Esophagus squamous epithelium (tissue), 5 donors: ENCODE data around the gene FHOD3. TPM values are rescaled to one million over a fixed set of nuclear protein-coding genes. Genes with fewer than 3 reads are reported as not detected.

ENCODE experiments used
- DNase-seq: peaks from one replicate; lab custom pipeline; 2025; lab: John Stamatoyannopoulos, UW
- H3K27ac ChIP-seq, 4 donors: fragments of 200-600 bp; sonication (generic); one replicate each; pipeline ENCODE4 v1.5.1; 2016 to 2019; ENCODE audit warnings: mild to moderate bottlenecking in 1 of 4
- H3K27me3 ChIP-seq, 4 donors: fragments of 200-600 bp; sonication (generic); 1 replicate in 3 of 4; 2 replicates in 1 of 4; pipeline versions ENCODE4 v1.5.1 to v1.6.0; 2017 to 2021; ENCODE audit warnings: antibody characterized with exemption in 1 of 4
- H3K36me3 ChIP-seq, 3 donors: fragments of 200-600 bp; sonication (generic); one replicate each; pipeline ENCODE4 v1.5.1; 2016 to 2019
- H3K4me1 ChIP-seq, 3 donors: fragments of 200-600 bp; sonication (generic); one replicate each; pipeline ENCODE4 v1.5.1; 2017 to 2019
- H3K4me3 ChIP-seq, 4 donors: fragments of 200-600 bp; sonication (generic); 1 replicate in 3 of 4; 2 replicates in 1 of 4; pipeline ENCODE4 v1.5.1; 2016 to 2019; ENCODE audit warnings: mild to moderate bottlenecking in 2 of 4, moderate library complexity in 1 of 4
- H3K9me3 ChIP-seq, 3 donors: fragments of 200-600 bp; sonication (generic); one replicate each; pipeline ENCODE4 v1.5.1; 2016 to 2019
- CTCF ChIP-seq, 6 experiments: fragments of 450-650 bp in 4 of 6; fragments of 200-600 bp in 2 of 6; sonication (generic) in 2 of 6; IDR thresholded peaks; one replicate each; pipeline ENCODE4 v1.5.1; 2016 to 2019; ENCODE audit warnings: antibody characterized with exemption in 6 of 6, mild to moderate bottlenecking in 4 of 6, moderate library complexity in 4 of 6
- POLR2A ChIP-seq, 4 donors: fragments of 450-650 bp; IDR thresholded peaks; one replicate each; pipeline ENCODE4 v1.6.1; 2017; ENCODE audit warnings: antibody characterized with exemption in 4 of 4, mild to moderate bottlenecking in 4 of 4, moderate library complexity in 3 of 4
- WGBS, 2 donors: methylation state at CpG; one replicate each; pipeline ENCODE4 v1.1.5; 2018; 5-methylcytosine and 5-hydroxymethylcytosine counted together
- intact Hi-C: fragments of 100-400 bp; cut with DNase I; formaldehyde crosslinking; loops from one replicate; pipeline ENCODE4 v1.15.0; 2022
- total RNA-seq, 4 donors: library from RNA; depleted of rRNA; stranded (reverse); fragments of >200 nt; gene quantifications; one replicate each; pipeline ENCODE4 v1.1.0, GENCODE V29; 2016
- donor health status: DM: yes; HTN: yes; CAD: no.

The FHOD3 gene
- total RNA-seq, 4 donors from 2014 or later = 3.1 to 29.6 (median 5.7) TPM

GRCh38 chr18:36772241-36772723 lies 474.8 kb downstream of the FHOD3 start:
- Histone ChIP-seq H3K27ac (no peak overlapping the region), H3K9me3 (no peaks in the 10 kb centered on the region), H3K4me3 (no peak overlapping the region), H3K36me3 (peaks cover 0 to 4% (median 0%) of the 10 kb centered on the region in 3 donors), H3K4me1 (no peaks in the 10 kb centered on the region), H3K27me3 (no peaks in the 10 kb centered on the region)
- WGBS, 2 donors = 58 to 65% methylated on average over 3 to 4 of the region's 4 CpGs
- TF ChIP-seq POLR2A (IDR thresholded peaks at IDR 0.05) = no peak
- no peak for TF ChIP-seq CTCF (IDR thresholded peaks at IDR 0.05)
- DNase-seq = no peak
- intact Hi-C loops = no loop called here

GRCh38 chr18:36775396-36775795 lies 477.9 kb downstream of the FHOD3 start:
- Histone ChIP-seq H3K4me1 (no peaks in the 10 kb centered on the region), H3K9me3 (no peaks in the 10 kb centered on the region), H3K27me3 (no peaks in the 10 kb centered on the region), H3K27ac (no peak overlapping the region), H3K4me3 (no peak overlapping the region), H3K36me3 (peaks cover 0 to 11% (median 3%) of the 10 kb centered on the region in 3 donors)
- intact Hi-C loops = no loop called here
- 90 to 100% methylated on average over 2 to 4 of the region's 4 CpGs for WGBS, 2 donors
- TF ChIP-seq CTCF (IDR thresholded peaks at IDR 0.05) = no peak
- TF ChIP-seq POLR2A (IDR thresholded peaks at IDR 0.05) = no peak
- DNase-seq = no peak

GRCh38 chr18:36776650-36777049 lies 479.1 kb downstream of the FHOD3 start:
- intact Hi-C loops = no loop called here
- Histone ChIP-seq H3K27me3 (no peaks in the 10 kb centered on the region), H3K36me3 (peaks cover 0 to 21% (median 6%) of the 10 kb centered on the region in 3 donors), H3K4me3 (no peak overlapping the region), H3K27ac (no peak overlapping the region), H3K9me3 (no peaks in the 10 kb centered on the region), H3K4me1 (no peaks in the 10 kb centered on the region)
- TF ChIP-seq POLR2A (IDR thresholded peaks at IDR 0.05) = no peak
- no peak for TF ChIP-seq CTCF (IDR thresholded peaks at IDR 0.05)
- no peak for DNase-seq
- 86 to 90% methylated on average over 5 of the region's 5 CpGs for WGBS, 2 donors

- Histone ChIP-seq H3K9me3 (no peaks in the 10 kb centered on the region), H3K27me3 (no peaks in the 10 kb centered on the region), H3K27ac (no peak overlapping the region), H3K36me3 (peaks cover 0 to 22% (median 6%) of the 10 kb centered on the region in 3 donors), H3K4me3 (no peak overlapping the region), H3K4me1 (no peaks in the 10 kb centered on the region)
- intact Hi-C loops = no loop called here
- no peak for TF ChIP-seq POLR2A (IDR thresholded peaks at IDR 0.05)
- TF ChIP-seq CTCF (IDR thresholded peaks at IDR 0.05) = no peak
- no peak for DNase-seq
- WGBS, 2 donors = 83 to 100% methylated on average over 1 of the region's 1 CpG
Measured at GRCh38 chr18:36777566-36777965, 480.1 kb downstream of the FHOD3 start.

GRCh38 chr18:36780748-36781147 lies 483.2 kb downstream of the FHOD3 start:
- Histone ChIP-seq H3K36me3 (peaks cover 0 to 25% (median 6%) of the 10 kb centered on the region in 3 donors), H3K27me3 (no peaks in the 10 kb centered on the region), H3K9me3 (no peaks in the 10 kb centered on the region), H3K4me1 (no peaks in the 10 kb centered on the region), H3K27ac (no peak overlapping the region), H3K4me3 (no peak overlapping the region)
- DNase-seq = no peak
- 83% methylated on average over 2 of the region's 2 CpGs for WGBS, 2 donors
- TF ChIP-seq POLR2A (IDR thresholded peaks at IDR 0.05) (no peak), CTCF (IDR thresholded peaks at IDR 0.05) (no peak)
- intact Hi-C loops = no loop called here
